ENCODE data around the gene KIAA1328.
A peak's percentile ranks its signal among the peaks of the same experiment; 100 is the strongest.
"Not testable (repeated sequence)": the region's sequence is repeated elsewhere in the genome, so short reads cannot be mapped to it uniquely, and the experiment has no call there.

The KIAA1328 gene

DNA sequence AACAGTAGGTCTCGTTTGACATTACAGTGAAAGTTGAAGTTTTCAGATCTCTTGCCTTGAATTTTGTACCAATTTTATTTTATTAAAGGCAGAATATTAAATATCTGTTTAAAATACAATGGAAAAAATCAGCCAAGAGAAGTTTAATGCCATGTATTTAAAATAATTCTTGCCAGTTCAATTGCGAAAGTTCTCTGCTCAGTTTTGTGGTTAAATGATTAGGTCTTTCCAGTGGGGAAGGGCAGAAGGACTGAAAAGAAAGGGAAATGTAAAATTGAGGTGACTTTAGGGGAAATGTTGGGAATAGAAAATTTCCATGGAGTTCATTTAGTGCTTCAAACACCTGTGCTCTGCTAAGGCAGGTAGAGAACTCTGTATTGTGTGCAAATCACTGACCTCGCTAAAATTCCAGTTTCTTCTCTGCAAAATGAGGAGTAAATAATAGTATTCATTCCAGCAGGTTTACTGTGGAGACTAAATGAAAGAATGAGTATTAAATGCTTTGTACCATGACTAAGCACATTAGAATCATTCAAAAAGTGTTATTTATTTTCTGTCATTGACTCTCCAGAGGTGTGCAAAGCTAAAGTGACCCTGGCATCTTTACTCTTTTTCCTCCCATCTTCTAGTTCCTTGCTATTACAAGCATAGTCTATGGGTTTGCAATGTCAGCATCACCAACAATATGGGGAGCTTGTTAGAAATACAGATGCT is 74.4 kb downstream of the KIAA1328 start:
- Histone ChIP-seq H3K27me3 (ENCODE audit: low read depth) (no peaks in the 10 kb centered on the region), H3K4me3 (no peak overlapping the region), H3K9me3 (no peaks in the 10 kb centered on the region), H3K4me1 (no peaks in the 10 kb centered on the region), H3K36me3 (replicated peaks) (no peaks in the 10 kb centered on the region)
- in situ Hi-C loops (cut with MboI; ENCODE audit: low sequenced_read_pairs), result no loop called here
- DNase-seq (ENCODE audit: low spot score in 2 of 2), result no peak

DNA sequence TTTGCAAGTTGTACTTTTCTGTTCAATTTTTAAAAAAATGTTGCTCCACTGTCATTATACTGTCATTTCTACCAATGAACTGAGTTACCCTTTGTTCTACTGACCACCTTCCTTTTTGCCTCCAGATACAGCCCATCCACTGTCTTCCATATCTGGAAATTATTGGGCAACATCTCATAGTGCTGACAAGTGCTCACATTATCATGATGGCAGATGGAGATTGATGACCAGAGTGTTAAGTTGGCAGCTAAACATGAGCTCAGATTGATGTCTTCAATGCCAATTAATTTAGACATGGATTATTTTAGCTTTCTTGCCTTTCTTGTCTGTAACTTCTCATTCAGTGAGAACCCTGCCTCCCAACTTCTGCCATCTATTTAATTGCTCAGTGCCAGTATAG is 76.6 kb downstream of the KIAA1328 start:
- H3K9me3 ChIP-seq, result no peaks in the 10 kb centered on the region
- no peak for DNase-seq (ENCODE audit: low spot score in 2 of 2)
- H3K27me3 ChIP-seq (ENCODE audit: low read depth), result no peaks in the 10 kb centered on the region
- H3K4me1 ChIP-seq, result no peaks in the 10 kb centered on the region
- in situ Hi-C loops (cut with MboI; ENCODE audit: low sequenced_read_pairs), result no loop called here
- H3K4me3 ChIP-seq, result no peak overlapping the region
- no peaks in the 10 kb centered on the region for H3K36me3 ChIP-seq (replicated peaks)

DNA sequence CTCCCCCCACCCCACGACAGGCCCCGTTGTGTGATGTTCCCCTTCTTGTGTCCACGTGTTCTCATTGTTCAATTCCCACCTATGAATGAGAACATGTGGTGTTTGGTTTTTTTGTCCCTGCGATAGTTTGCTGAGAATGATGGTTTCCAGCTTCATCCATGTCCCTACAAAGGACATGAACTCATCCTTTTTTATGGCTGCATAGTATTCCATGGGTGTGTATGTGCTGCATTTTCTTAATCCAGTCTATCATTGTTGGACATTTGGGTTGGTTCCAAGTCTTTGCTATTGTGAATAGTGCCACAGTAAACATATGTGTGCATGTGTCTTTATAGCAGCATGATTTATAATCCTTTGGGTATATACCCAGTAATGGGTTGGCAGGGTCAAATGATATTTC is 80.4 kb downstream of the KIAA1328 start:
- H3K4me3 ChIP-seq; H3K27me3 ChIP-seq (ENCODE audit: low read depth); H3K36me3 ChIP-seq (replicated peaks); DNase-seq (ENCODE audit: low spot score in 2 of 2); H3K9me3 ChIP-seq; H3K4me1 ChIP-seq; in situ Hi-C loops (cut with MboI; ENCODE audit: low sequenced_read_pairs): not testable (repeated sequence)

DNA sequence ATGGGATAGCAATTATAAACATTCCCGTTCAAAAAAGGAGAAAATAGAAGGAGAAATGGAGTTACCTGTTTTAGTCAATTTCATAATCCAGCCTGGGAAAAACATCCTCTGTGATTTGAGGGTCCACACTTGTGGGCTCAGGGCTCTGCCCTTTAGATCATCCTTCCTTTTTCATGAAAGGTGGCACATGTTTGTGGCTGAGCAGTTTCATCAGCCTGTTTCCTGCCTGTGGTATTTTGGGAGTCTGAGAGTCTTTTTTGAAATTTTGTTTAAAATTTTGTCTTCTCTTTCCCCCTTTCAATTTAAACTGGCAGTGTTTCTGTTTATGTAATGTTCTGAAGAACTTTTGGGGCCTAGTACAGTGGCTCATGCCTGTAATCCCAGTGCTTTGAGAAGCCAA is 84.0 kb downstream of the KIAA1328 start:
- DNase-seq (ENCODE audit: low spot score in 2 of 2), result no peak
- Histone ChIP-seq H3K9me3 (no peaks in the 10 kb centered on the region), H3K27me3 (ENCODE audit: low read depth) (no peaks in the 10 kb centered on the region), H3K4me1 (peaks cover 4% of the 10 kb centered on the region; the same call in 1 of the 2 replicates), H3K4me3 (no peak overlapping the region), H3K36me3 (replicated peaks) (no peaks in the 10 kb centered on the region)
- in situ Hi-C loops (cut with MboI; ENCODE audit: low sequenced_read_pairs), result no loop called here

DNA sequence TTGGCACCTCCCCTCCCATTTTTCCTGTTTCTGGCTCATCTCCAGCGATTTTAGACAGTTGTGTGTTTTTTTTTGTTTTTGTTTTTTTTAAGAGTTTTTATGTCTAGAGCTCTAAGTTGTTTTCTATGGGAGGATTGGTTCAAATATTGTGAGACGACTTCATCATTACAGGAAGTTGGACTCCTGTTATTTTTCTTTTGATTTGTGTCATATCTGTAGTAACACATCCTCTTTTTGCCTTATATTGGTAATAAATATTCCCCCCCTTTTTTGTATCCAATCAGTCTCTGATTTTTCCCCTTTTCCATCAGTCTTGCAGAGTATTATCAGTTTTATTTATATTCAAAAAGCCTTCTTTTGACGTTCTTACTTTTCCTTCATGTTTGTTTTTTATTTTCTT is 89.0 kb downstream of the KIAA1328 start:
- no peak for DNase-seq (ENCODE audit: low spot score in 2 of 2)
- Histone ChIP-seq H3K4me1 (peaks cover 4% of the 10 kb centered on the region; the same call in 1 of the 2 replicates), H3K4me3 (no peak overlapping the region), H3K9me3 (no peaks in the 10 kb centered on the region), H3K36me3 (replicated peaks) (no peaks in the 10 kb centered on the region), H3K27me3 (ENCODE audit: low read depth) (no peaks in the 10 kb centered on the region)
- in situ Hi-C loops (cut with MboI; ENCODE audit: low sequenced_read_pairs), result no loop called here

DNA sequence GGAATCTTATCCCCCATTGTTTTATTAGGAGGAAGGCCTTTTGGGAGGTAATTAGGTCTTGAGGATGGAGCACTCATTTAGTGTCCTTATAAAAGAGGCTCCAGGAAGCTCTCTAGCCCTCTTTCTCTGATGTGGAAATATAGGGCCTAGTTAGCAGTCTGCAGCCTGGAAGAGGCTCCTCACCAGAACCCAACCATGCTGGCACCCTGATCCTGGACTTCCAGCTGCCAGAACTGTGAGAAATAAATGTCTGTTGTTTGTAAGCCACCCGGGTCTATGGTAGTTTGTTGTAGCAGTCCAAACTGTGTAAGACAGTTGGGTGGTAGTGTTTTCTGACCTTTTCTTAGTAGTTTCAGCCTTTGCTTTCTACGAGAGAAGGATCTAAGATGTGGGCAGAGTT is 100.7 kb downstream of the KIAA1328 start:
- in situ Hi-C loops (cut with MboI; ENCODE audit: low sequenced_read_pairs), result loop anchor here (25.0 kb wide), 1 partner anchor 558 kb away; no protein-coding TSS in a partner anchor
- H3K27me3 ChIP-seq (ENCODE audit: low read depth), result no peaks in the 10 kb centered on the region
- no peaks in the 10 kb centered on the region for H3K9me3 ChIP-seq
- no peak overlapping the region for H3K4me3 ChIP-seq
- DNase-seq (ENCODE audit: low spot score in 2 of 2), result no peak
- H3K4me1 ChIP-seq, result no peaks in the 10 kb centered on the region
- no peaks in the 10 kb centered on the region for H3K36me3 ChIP-seq (replicated peaks)

DNA sequence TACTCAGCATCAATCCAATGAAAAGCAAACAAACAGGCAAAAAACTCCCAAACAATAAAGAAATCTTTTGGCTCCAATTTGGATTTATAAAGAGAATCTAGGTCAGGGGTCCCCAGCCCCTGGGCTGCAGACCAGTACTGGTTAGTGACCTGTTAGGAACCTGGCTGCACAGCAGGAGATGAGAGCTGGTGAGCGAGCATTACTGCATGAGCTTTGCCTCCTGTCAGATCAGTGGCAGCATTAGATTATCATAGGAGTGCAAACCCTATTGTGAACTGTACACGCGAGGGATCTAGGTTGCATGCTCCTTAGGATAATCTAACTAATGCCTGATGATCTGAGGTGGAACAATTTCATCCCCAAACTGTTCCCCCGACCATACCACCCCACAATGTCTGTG is 102.2 kb downstream of the KIAA1328 start:
- no peak for DNase-seq (ENCODE audit: low spot score in 2 of 2)
- in situ Hi-C loops (cut with MboI; ENCODE audit: low sequenced_read_pairs), result loop anchor here (25.0 kb wide), 1 partner anchor 556 kb away; no protein-coding TSS in a partner anchor

DNA sequence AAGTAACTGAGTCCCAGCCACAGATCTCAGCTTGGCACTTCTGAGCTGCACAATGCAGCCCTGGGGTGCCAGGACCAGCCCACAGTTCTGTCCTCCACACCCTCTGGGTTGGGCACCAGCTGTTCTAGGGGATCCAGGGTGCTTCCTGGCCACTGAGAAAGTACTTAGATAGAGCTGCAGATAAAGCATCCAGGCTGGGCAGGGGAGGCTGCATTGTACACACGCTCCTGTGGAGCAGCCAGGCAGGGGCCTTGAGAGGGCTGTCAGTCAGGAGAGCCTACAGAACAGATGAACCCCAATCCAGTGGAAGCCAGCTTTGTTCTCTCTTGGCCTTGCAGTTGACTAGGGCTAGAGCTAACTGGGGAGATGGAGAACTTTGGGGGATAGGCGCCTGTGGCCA is 104.6 kb downstream of the KIAA1328 start:
- Histone ChIP-seq H3K4me1 (no peaks in the 10 kb centered on the region), H3K4me3 (no peak overlapping the region), H3K9me3 (no peaks in the 10 kb centered on the region), H3K36me3 (replicated peaks) (no peaks in the 10 kb centered on the region), H3K27me3 (ENCODE audit: low read depth) (no peaks in the 10 kb centered on the region)
- no peak for DNase-seq (ENCODE audit: low spot score in 2 of 2)
- in situ Hi-C loops (cut with MboI; ENCODE audit: low sequenced_read_pairs), result loop anchor here (25.0 kb wide), 1 partner anchor 554 kb away; no protein-coding TSS in a partner anchor

More for the DNA sequence above, 102.2 kb downstream of the KIAA1328 start:
- no peaks in the 10 kb centered on the region for H3K27me3 ChIP-seq (ENCODE audit: low read depth)
- H3K36me3 ChIP-seq (replicated peaks), result no peaks in the 10 kb centered on the region
- no peaks in the 10 kb centered on the region for H3K9me3 ChIP-seq
- H3K4me1 ChIP-seq, result no peaks in the 10 kb centered on the region
- H3K4me3 ChIP-seq, result no peak overlapping the region

DNA sequence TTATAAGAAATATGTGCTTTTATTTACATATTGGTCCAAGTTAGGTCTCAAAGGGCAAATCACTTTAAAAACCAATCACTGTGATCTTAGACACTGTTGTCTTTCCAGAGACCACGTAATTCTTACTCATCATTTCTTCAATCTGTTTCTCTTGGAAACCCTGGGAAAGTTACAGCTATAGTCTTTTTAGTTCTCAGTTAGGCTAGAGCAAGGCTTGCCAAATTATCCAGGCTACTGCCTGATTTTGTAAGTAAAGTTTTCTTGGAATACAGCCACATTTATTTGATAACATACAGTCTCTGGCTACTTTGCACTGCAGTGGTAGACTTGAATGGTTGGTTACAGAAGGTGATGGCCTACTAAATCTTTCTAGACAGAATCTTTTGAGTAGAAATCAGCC is 106.0 kb downstream of the KIAA1328 start:
- Histone ChIP-seq H3K27me3 (ENCODE audit: low read depth) (no peaks in the 10 kb centered on the region), H3K4me3 (no peak overlapping the region), H3K36me3 (replicated peaks) (no peaks in the 10 kb centered on the region), H3K9me3 (no peaks in the 10 kb centered on the region), H3K4me1 (no peaks in the 10 kb centered on the region)
- in situ Hi-C loops (cut with MboI; ENCODE audit: low sequenced_read_pairs), result loop anchor here (25.0 kb wide), 1 partner anchor 552 kb away; no protein-coding TSS in a partner anchor
- DNase-seq (ENCODE audit: low spot score in 2 of 2), result no peak

DNA sequence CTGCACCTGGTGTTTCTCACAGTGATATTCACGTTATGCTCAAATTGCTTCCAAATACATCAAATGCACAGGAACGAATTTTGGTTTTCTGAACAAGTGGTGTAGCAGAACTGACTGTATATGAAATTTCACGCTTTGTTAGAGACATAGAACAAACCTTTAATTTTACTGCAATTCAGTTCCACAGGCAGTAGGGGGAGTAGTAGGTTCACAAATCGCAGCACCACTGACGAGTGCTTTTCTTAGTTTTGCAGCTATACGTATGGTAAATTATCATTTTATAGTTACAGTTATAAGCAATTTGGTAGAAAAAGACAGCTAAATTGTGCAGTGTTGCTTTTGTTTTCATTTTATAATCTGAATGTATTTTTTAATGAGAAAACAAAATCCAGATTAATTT is 113.3 kb downstream of the KIAA1328 start:
- in situ Hi-C loops (cut with MboI; ENCODE audit: low sequenced_read_pairs), result loop anchor here (25.0 kb wide), 1 partner anchor 545 kb away; no protein-coding TSS in a partner anchor

DNA sequence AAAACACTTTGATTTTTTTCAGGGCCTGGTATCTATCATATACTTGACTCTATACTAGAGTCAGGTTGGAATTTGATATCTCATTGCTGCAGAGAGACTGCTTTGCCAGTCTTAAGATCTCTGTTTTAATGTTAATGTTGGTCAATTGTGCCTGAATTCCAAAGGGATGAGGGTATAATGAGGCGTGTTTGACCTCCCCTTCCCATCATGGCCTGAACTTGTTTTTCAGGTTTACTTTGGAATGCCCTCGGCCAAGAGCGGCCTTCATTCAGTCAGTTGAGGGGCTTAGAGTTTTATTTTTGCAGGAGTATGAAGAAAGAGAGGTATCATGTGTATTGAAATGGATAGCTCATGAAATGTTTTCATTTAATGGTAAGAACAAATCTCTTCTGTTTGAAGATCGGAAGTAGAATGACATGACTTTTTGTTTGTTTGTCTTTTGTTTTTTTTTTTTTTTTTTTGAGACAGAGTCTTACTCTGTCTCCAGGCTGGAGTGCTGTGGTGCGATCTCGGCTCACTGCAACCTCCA is 119.0 kb downstream of the KIAA1328 start:
- Histone ChIP-seq H3K9me3 (no peaks in the 10 kb centered on the region), H3K4me1 (peaks cover 10% of the 10 kb centered on the region), H3K36me3 (replicated peaks) (no peaks in the 10 kb centered on the region), H3K4me3 (no peak overlapping the region), H3K27me3 (ENCODE audit: low read depth) (no peaks in the 10 kb centered on the region)
- peak; percentile 61 to 90 for DNase-seq (ENCODE audit: low spot score in 2 of 2)
- in situ Hi-C loops (cut with MboI; ENCODE audit: low sequenced_read_pairs), result loop anchor here (25.0 kb wide), 1 partner anchor 539 kb away; no protein-coding TSS in a partner anchor

More for the DNA sequence above, 113.3 kb downstream of the KIAA1328 start:
- Histone ChIP-seq H3K27me3 (ENCODE audit: low read depth) (no peaks in the 10 kb centered on the region), H3K4me1 (peaks cover under 1% of the 10 kb centered on the region; the same call in 1 of the 2 replicates), H3K9me3 (no peaks in the 10 kb centered on the region), H3K36me3 (replicated peaks) (no peaks in the 10 kb centered on the region), H3K4me3 (no peak overlapping the region)
- peak; percentile 22 to 55 for DNase-seq (ENCODE audit: low spot score in 2 of 2)

DNA sequence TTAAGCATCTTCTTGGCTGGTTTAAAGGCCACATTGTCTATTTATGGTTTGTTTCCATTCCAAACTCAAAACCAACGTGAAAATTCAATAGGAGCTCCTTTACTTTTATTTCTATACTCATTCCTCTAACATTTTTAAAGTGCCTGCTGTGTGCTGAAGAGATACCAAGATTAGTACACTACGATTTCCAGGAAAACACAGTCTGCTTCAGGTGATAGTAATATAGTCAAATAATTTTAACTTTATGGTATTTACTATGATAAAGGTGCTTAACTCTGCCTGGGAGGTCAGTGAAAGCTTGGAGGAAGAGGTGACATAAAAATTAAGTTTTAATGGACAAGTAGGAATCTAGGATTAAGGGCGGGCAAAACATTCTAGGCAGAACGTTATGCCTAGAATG is 121.4 kb downstream of the KIAA1328 start:
- no peaks in the 10 kb centered on the region for H3K9me3 ChIP-seq
- no peaks in the 10 kb centered on the region for H3K36me3 ChIP-seq (replicated peaks)
- in situ Hi-C loops (cut with MboI; ENCODE audit: low sequenced_read_pairs), result no loop called here
- no peaks in the 10 kb centered on the region for H3K27me3 ChIP-seq (ENCODE audit: low read depth)
- no peak overlapping the region for H3K4me3 ChIP-seq
- no peak for DNase-seq (ENCODE audit: low spot score in 2 of 2)
- H3K4me1 ChIP-seq, result peaks cover 10% of the 10 kb centered on the region

DNA sequence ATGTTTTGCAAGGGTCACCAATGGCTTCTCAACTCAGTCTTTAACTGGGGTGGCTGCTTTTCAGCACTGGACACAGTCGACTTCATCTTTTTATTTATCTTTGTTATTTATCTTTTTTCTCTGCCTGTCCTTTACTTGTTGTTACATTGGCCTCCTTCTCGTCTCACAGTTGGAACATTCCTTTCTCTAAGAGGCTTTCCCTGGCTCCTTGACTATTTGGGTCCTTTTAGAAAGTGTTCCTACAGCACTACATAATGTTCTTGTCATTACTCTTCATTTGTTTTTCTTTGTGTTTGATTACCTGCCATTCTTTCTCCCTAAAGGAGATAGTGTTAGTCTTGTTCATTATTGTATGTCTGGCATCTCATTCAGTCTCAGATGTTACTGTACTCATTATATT is 122.0 kb downstream of the KIAA1328 start:
- Histone ChIP-seq H3K4me3 (no peak overlapping the region), H3K27me3 (ENCODE audit: low read depth) (no peaks in the 10 kb centered on the region), H3K4me1 (peaks cover 10% of the 10 kb centered on the region), H3K36me3 (replicated peaks) (no peaks in the 10 kb centered on the region), H3K9me3 (no peaks in the 10 kb centered on the region)
- DNase-seq (ENCODE audit: low spot score in 2 of 2), result no peak
- in situ Hi-C loops (cut with MboI; ENCODE audit: low sequenced_read_pairs), result no loop called here

DNA sequence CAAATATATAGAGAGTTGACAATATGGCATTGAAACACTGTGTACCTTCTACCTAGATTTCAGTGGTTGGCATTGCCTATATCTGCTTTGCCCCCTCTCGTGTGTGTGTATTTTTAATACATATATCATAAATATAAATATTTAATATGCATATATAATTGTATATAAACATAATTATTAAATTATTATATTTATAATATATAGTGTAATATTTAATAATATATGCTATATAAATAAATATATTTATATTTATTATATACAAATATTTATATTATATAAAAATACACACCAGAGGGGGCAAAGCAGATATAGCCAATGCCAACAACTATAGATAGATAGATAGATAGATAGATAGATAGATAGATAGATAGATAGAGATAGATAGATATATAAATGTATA is 124.1 kb downstream of the KIAA1328 start:
- Histone ChIP-seq H3K27me3 (ENCODE audit: low read depth) (no peaks in the 10 kb centered on the region), H3K4me1 (peaks cover 2% of the 10 kb centered on the region; the same call in 1 of the 2 replicates), H3K9me3 (no peaks in the 10 kb centered on the region), H3K36me3 (replicated peaks) (no peaks in the 10 kb centered on the region), H3K4me3 (no peak overlapping the region)
- in situ Hi-C loops (cut with MboI; ENCODE audit: low sequenced_read_pairs), result no loop called here
- no peak for DNase-seq (ENCODE audit: low spot score in 2 of 2)

All from HAP-1 (cell line).